ENCODE measurements around the gene LRRC8D. TPM values are rescaled to one million over a fixed set of nuclear protein-coding genes. Genes with fewer than 3 reads are reported as not detected.
"Not testable (repeated sequence)": the region's sequence is repeated elsewhere in the genome, so short reads cannot be mapped to it uniquely, and the experiment has no call there.

The LRRC8D gene
- total RNA-seq, 1 experiment from 2014 or later: 36.2 TPM

GRCh38 chr1:89955311-89956205 is 134.7 kb downstream of the LRRC8D start:
- no peak for DNase-seq (ENCODE audit: low read depth)

- no peak for DNase-seq (ENCODE audit: low read depth)
Measured at GRCh38 chr1:89957107-89957506, 136.3 kb downstream of the LRRC8D start.

- DNase-seq (ENCODE audit: low read depth): no peak
Measured at GRCh38 chr1:89958851-89959654, 138.2 kb downstream of the LRRC8D start.

- DNase-seq (ENCODE audit: low read depth): no peak
Measured at GRCh38 chr1:89959719-89960118, 138.9 kb downstream of the LRRC8D start.

- DNase-seq (ENCODE audit: low read depth): peak; percentile 57
Measured at GRCh38 chr1:89962024-89962741, 141.4 kb downstream of the LRRC8D start.

- DNase-seq (ENCODE audit: low read depth): no peak
Measured at GRCh38 chr1:89962742-89963075, 141.9 kb downstream of the LRRC8D start.

GRCh38 chr1:89965193-89965768 is 144.4 kb downstream of the LRRC8D start:
- DNase-seq (ENCODE audit: low read depth): no peak

GRCh38 chr1:89966656-89967055 is 145.8 kb downstream of the LRRC8D start:
- DNase-seq (ENCODE audit: low read depth): no peak

- no peak for DNase-seq (ENCODE audit: low read depth)
Measured at GRCh38 chr1:89971600-89971999, 150.8 kb downstream of the LRRC8D start.

- DNase-seq (ENCODE audit: low read depth): no peak
Measured at GRCh38 chr1:89972024-89972423, 151.2 kb downstream of the LRRC8D start.

- DNase-seq (ENCODE audit: low read depth): peak; percentile 48
Measured at GRCh38 chr1:89973471-89974127, 152.8 kb downstream of the LRRC8D start.

- DNase-seq (ENCODE audit: low read depth): no peak
Measured at GRCh38 chr1:89974256-89974655, 153.4 kb downstream of the LRRC8D start.

- peak; percentile 80 for DNase-seq (ENCODE audit: low read depth)
Measured at GRCh38 chr1:89974696-89975470, 154.1 kb downstream of the LRRC8D start.

- no peak for DNase-seq (ENCODE audit: low read depth)
Measured at GRCh38 chr1:89975540-89976125, 154.8 kb downstream of the LRRC8D start.

- no peak for DNase-seq (ENCODE audit: low read depth)
Measured at GRCh38 chr1:89978755-89979154, 157.9 kb downstream of the LRRC8D start.

GRCh38 chr1:89980605-89981004 is 159.8 kb downstream of the LRRC8D start:
- peak; percentile 29 for DNase-seq (ENCODE audit: low read depth)

- DNase-seq (ENCODE audit: low read depth): not testable (repeated sequence)
Measured at GRCh38 chr1:89982846-89983245, 162.0 kb downstream of the LRRC8D start.

GRCh38 chr1:89984564-89985116 is 163.8 kb downstream of the LRRC8D start:
- not testable (repeated sequence) for DNase-seq (ENCODE audit: low read depth)

GRCh38 chr1:89986020-89986419 is 165.2 kb downstream of the LRRC8D start:
- no peak for DNase-seq (ENCODE audit: low read depth)
